Suprapubic skin (tissue), 4 donors: ENCODE results near the gene MYO5A. TPM values are rescaled to one million over a fixed set of nuclear protein-coding genes. Genes with fewer than 3 reads are reported as not detected.

Experiments used
- DNase-seq, 2 donors: peaks; one replicate each; pipeline ENCODE4 v3.0.0-alpha.2; 2019; ENCODE audit warnings: low spot score in 2 of 2
- H3K27ac ChIP-seq: fragments of 200-600 bp; sonication (generic); one replicate; pipeline ENCODE4 v1.5.1; 2019
- H3K27me3 ChIP-seq: fragments of 200-600 bp; sonication (generic); one replicate; pipeline ENCODE4 v1.5.1; 2019
- H3K36me3 ChIP-seq: fragments of 200-600 bp; sonication (generic); one replicate; pipeline ENCODE4 v1.5.1; 2019
- H3K4me1 ChIP-seq: fragments of 200-600 bp; sonication (generic); one replicate; pipeline ENCODE4 v1.5.1; 2019
- H3K4me3 ChIP-seq: fragments of 200-600 bp; sonication (generic); one replicate; pipeline ENCODE4 v1.5.1; 2019; ENCODE audit warnings: mild to moderate bottlenecking
- H3K9me3 ChIP-seq: fragments of 200-600 bp; sonication (generic); one replicate; pipeline ENCODE4 v1.5.1; 2019
- CTCF ChIP-seq, 2 donors: fragments of 200-600 bp in 1 of 2; fragments of 450-650 bp in 1 of 2; sonication (generic) in 1 of 2; IDR thresholded peaks; one replicate each; pipeline ENCODE4 v1.5.1; 2016 to 2019; ENCODE audit warnings: antibody characterized with exemption in 2 of 2, mild to moderate bottlenecking in 1 of 2, moderate library complexity in 1 of 2
- EP300 ChIP-seq: sonication (generic); formaldehyde crosslinking; IDR thresholded peaks from one replicate; pipeline ENCODE4 v1.6.1; 2017; ENCODE audit warnings: antibody characterized with exemption
- POLR2A ChIP-seq, 2 donors: fragments of 450-650 bp; IDR thresholded peaks; one replicate each; pipeline ENCODE4 v1.6.1; 2017; ENCODE audit warnings: antibody characterized with exemption in 2 of 2, mild to moderate bottlenecking in 2 of 2, moderate library complexity in 2 of 2
- POLR2AphosphoS5 ChIP-seq, 3 donors: sonication (generic); formaldehyde crosslinking; IDR thresholded peaks; one replicate each; pipeline ENCODE4 v1.6.1; 2017; ENCODE audit warnings: antibody characterized with exemption in 3 of 3
- WGBS: methylation state at CpG from one replicate; pipeline ENCODE4 v1.1.5; 2018; 5-methylcytosine and 5-hydroxymethylcytosine counted together
- total RNA-seq, 4 donors: library from RNA; depleted of rRNA; stranded (reverse); fragments of >200 nt; gene quantifications; one replicate each; pipeline ENCODE4 v1.1.0, GENCODE V29; 2016

Gene MYO5A
- total RNA-seq, 4 donors from 2014 or later, result 37.4 to 73.7 (median 47.0) TPM

- no peak for DNase-seq
- TF ChIP-seq CTCF (IDR thresholded peaks at IDR 0.05) (no peak), EP300 (no peak), POLR2A (IDR thresholded peaks at IDR 0.05) (no peak), POLR2AphosphoS5 (IDR thresholded peaks at IDR 0.05) (no peak)
- H3K4me3 ChIP-seq, result no peak overlapping the region
- H3K4me1 ChIP-seq, result no peaks in the 10 kb centered on the region
- H3K27ac ChIP-seq, result no peak overlapping the region
- no peaks in the 10 kb centered on the region for H3K27me3 ChIP-seq
- WGBS, result 96% methylated on average over 1 of the region's 1 CpG
- no peaks in the 10 kb centered on the region for H3K9me3 ChIP-seq
- H3K36me3 ChIP-seq, result peaks cover 46% of the 10 kb centered on the region
These were observed 184.1 kb downstream of the MYO5A start for GRCh38 chr15:52344592-52344991.

GRCh38 chr15:52343831-52344230 lies 184.8 kb downstream of the MYO5A start:
- Histone ChIP-seq H3K4me3 (no peak overlapping the region), H3K27ac (no peak overlapping the region), H3K9me3 (no peaks in the 10 kb centered on the region), H3K36me3 (peaks cover 42% of the 10 kb centered on the region), H3K4me1 (no peaks in the 10 kb centered on the region), H3K27me3 (no peaks in the 10 kb centered on the region)
- TF ChIP-seq EP300 (no peak), CTCF (IDR thresholded peaks at IDR 0.05) (no peak), POLR2AphosphoS5 (IDR thresholded peaks at IDR 0.05) (no peak), POLR2A (IDR thresholded peaks at IDR 0.05) (no peak)
- WGBS, result 84% methylated on average over 3 of the region's 3 CpGs
- DNase-seq, result no peak

- no peak for TF ChIP-seq EP300
- no peak for TF ChIP-seq CTCF (IDR thresholded peaks at IDR 0.05)
- TF ChIP-seq POLR2AphosphoS5 (IDR thresholded peaks at IDR 0.05), result no peak
- no peak for TF ChIP-seq POLR2A (IDR thresholded peaks at IDR 0.05)
- no peak overlapping the region for H3K4me3 ChIP-seq
- H3K27me3 ChIP-seq, result no peaks in the 10 kb centered on the region
- H3K9me3 ChIP-seq, result no peaks in the 10 kb centered on the region
- H3K27ac ChIP-seq, result no peak overlapping the region
- no peak for DNase-seq
- peaks cover 46% of the 10 kb centered on the region for H3K36me3 ChIP-seq
- no peaks in the 10 kb centered on the region for H3K4me1 ChIP-seq
- 96% methylated on average over 16 of the region's 16 CpGs for WGBS
These were observed 188.6 kb downstream of the MYO5A start for GRCh38 chr15:52340093-52340492.

GRCh38 chr15:52338891-52339290 lies 189.8 kb downstream of the MYO5A start:
- Histone ChIP-seq H3K36me3 (peaks cover 39% of the 10 kb centered on the region), H3K27ac (no peak overlapping the region), H3K4me1 (no peaks in the 10 kb centered on the region), H3K9me3 (no peaks in the 10 kb centered on the region), H3K4me3 (no peak overlapping the region), H3K27me3 (no peaks in the 10 kb centered on the region)
- TF ChIP-seq POLR2AphosphoS5 (IDR thresholded peaks at IDR 0.05), result no peak
- no peak for TF ChIP-seq POLR2A (IDR thresholded peaks at IDR 0.05)
- TF ChIP-seq CTCF (IDR thresholded peaks at IDR 0.05), result no peak
- TF ChIP-seq EP300, result no peak
- no peak for DNase-seq
- 100% methylated on average over 1 of the region's 1 CpG for WGBS

DNA sequence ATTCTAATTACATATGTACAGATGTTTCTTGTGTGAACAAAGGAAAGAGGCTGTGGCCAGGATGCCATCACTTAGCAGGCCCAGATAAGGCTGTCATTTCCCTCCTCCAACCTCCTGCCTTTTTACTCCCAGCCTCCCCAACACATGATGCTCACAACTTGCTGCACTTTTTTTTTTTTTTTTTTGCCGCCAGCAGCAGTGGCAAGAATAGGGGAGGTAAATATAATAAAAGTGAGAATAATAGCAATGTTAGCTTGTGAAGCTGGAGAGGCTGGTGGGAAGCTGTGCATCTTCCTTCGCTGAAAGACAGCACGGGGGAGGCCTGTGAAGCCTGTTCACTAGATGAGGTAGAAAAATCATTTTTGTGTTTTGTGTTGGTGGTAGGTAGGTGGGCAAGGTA lies 190.6 kb downstream of the MYO5A start:
- DNase-seq, result no peak
- 93% methylated on average over 3 of the region's 3 CpGs for WGBS
- TF ChIP-seq EP300 (no peak), POLR2AphosphoS5 (IDR thresholded peaks at IDR 0.05) (no peak), CTCF (IDR thresholded peaks at IDR 0.05) (no peak), POLR2A (IDR thresholded peaks at IDR 0.05) (no peak)

More for the DNA sequence above, 190.6 kb downstream of the MYO5A start:
- Histone ChIP-seq H3K4me1 (no peaks in the 10 kb centered on the region), H3K27me3 (no peaks in the 10 kb centered on the region), H3K9me3 (no peaks in the 10 kb centered on the region), H3K36me3 (peaks cover 37% of the 10 kb centered on the region), H3K27ac (no peak overlapping the region), H3K4me3 (no peak overlapping the region)
